ENCODE data around the gene RABGGTA. TPM values are rescaled to one million over a fixed set of nuclear protein-coding genes. Genes with fewer than 3 reads are reported as not detected.

RABGGTA gene
- total RNA-seq, 1 experiment from 2014 or later = 11.6 TPM

DNA sequence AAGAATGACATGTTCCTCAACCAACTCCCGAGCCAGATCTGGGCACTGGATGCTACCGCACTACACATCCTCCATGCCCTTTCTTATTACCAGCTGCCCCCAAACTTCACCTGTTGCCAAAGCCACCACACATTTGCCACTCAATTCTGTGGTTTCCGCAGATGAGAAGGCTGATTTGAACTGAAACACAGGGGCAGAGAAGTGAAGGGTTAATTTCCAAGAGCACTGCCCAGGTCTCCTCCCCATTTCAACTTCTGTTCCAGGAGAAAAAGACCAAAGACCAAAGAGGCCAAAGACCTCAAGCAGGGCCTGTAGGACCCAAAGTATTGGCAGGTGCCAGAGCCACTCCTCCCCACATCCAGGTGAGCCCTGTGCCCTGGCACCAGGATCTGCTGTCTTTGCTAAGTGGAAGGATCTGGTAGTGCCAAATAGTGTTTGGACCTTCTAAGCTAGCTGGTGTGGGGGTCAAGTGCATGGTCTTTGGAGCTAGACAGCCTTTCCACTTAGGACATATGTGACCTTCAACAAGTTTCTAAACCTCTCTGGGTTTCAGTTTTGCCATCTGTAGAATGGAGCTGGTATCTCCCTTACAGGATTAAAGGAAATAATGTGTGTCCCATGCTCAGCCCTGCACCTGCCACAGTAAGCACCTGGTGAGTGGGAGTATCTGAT lies 20.2 kb upstream of the RABGGTA start:
- Histone ChIP-seq H3K27me3 (no peaks in the 10 kb centered on the region), H3K9me3 (replicated peaks) (no peaks in the 10 kb centered on the region), H3K4me1 (no peaks in the 10 kb centered on the region), H3K27ac (no peak overlapping the region), H3K4me3 (no peak overlapping the region), H3K36me3 (no peaks in the 10 kb centered on the region)
- no peak for DNase-seq

- H3K36me3 ChIP-seq = no peaks in the 10 kb centered on the region
- no peaks in the 10 kb centered on the region for H3K9me3 ChIP-seq (replicated peaks)
- no peaks in the 10 kb centered on the region for H3K4me1 ChIP-seq
- no peak for DNase-seq
- H3K27me3 ChIP-seq = no peaks in the 10 kb centered on the region
- H3K27ac ChIP-seq = no peak overlapping the region
- H3K4me3 ChIP-seq = no peak overlapping the region
Measured at GRCh38 chr14:24290746-24291145, 19.3 kb upstream of the RABGGTA start.

DNA sequence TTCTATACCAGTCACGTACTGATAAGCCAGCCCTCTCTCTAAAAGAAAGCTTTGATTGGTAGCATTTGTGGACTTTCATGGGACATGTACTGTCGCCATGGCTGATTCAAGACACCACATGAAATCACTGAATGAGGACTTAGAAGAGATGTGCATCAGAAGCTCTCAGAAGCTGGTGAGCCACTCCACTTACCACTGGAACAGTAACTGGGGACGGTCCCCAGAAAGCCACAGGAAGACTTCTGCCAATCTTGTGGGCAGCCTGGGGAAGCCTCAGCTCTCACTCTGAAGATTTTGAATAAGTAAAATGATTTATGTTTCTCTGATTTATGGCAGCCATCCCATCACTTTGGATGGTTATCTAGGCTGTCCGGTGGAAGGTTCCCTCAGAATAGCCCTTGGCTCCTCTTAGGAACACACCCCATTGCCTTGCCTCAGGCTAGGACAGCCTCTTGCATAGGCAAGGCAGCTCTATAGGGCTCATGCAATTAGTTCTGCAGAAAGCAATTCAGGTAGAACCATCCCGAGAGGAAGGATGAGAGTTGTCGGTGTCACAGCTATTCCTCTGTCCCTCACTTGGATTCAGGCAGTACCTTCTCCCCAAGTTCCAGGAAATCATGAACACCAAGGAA lies 18.4 kb upstream of the RABGGTA start:
- H3K27me3 ChIP-seq = no peaks in the 10 kb centered on the region
- no peak overlapping the region for H3K4me3 ChIP-seq
- no peaks in the 10 kb centered on the region for H3K36me3 ChIP-seq
- no peaks in the 10 kb centered on the region for H3K9me3 ChIP-seq (replicated peaks)
- no peak for DNase-seq
- no peaks in the 10 kb centered on the region for H3K4me1 ChIP-seq
- no peak overlapping the region for H3K27ac ChIP-seq

DNA sequence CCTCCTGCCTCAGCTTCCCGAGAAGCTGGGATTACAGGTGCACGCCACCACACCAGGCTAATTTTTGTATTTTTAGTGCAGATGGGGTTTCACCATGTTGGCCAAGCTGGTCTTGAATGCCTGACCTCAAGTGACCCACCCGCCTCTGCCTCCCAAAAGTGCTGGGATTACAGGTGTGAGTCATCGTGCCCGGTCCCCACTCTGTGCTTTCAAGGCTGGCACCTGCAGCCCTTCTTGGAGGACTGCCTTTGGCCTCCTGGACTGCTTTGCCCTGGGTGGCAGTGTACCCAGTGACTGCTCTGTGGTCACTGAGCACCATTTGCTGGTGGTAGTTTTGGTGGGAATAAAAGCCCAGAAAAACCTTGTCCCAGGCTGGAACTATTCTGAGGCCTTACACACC lies 15.6 kb upstream of the RABGGTA start:
- no peaks in the 10 kb centered on the region for H3K9me3 ChIP-seq (replicated peaks)
- no peak overlapping the region for H3K4me3 ChIP-seq
- H3K27me3 ChIP-seq = no peaks in the 10 kb centered on the region
- no peaks in the 10 kb centered on the region for H3K36me3 ChIP-seq
- H3K4me1 ChIP-seq = no peaks in the 10 kb centered on the region
- H3K27ac ChIP-seq = no peak overlapping the region
- DNase-seq = no peak

DNA sequence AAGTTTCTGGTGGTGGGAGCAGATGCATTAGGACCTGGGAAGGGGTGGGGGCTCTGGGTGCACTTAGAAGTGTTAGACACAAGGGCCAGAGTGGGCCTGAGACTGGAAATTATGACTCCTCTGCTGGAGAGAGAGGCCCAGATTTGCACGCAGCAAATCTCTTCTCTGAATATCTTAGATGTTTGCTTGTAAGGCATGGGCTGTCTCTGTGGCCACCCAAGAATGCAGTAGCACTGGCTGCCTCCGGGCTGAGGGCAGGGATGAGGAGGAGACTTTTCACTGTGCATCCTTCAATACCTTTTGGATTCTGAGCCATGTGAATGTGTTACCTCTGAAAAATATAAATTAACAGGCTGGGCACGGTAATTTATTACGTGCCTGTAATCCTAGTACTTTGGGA lies 14.0 kb upstream of the RABGGTA start:
- Histone ChIP-seq H3K27ac (no peak overlapping the region), H3K9me3 (replicated peaks) (no peaks in the 10 kb centered on the region), H3K4me3 (no peak overlapping the region), H3K27me3 (no peaks in the 10 kb centered on the region), H3K36me3 (no peaks in the 10 kb centered on the region), H3K4me1 (no peaks in the 10 kb centered on the region)
- no peak for DNase-seq

GRCh38 chr14:24284501-24285035 lies 13.2 kb upstream of the RABGGTA start:
- H3K9me3 ChIP-seq (replicated peaks) = no peaks in the 10 kb centered on the region
- H3K36me3 ChIP-seq = no peaks in the 10 kb centered on the region
- no peaks in the 10 kb centered on the region for H3K4me1 ChIP-seq
- H3K4me3 ChIP-seq = no peak overlapping the region
- no peak for DNase-seq
- H3K27me3 ChIP-seq = no peaks in the 10 kb centered on the region
- H3K27ac ChIP-seq = no peak overlapping the region

DNA sequence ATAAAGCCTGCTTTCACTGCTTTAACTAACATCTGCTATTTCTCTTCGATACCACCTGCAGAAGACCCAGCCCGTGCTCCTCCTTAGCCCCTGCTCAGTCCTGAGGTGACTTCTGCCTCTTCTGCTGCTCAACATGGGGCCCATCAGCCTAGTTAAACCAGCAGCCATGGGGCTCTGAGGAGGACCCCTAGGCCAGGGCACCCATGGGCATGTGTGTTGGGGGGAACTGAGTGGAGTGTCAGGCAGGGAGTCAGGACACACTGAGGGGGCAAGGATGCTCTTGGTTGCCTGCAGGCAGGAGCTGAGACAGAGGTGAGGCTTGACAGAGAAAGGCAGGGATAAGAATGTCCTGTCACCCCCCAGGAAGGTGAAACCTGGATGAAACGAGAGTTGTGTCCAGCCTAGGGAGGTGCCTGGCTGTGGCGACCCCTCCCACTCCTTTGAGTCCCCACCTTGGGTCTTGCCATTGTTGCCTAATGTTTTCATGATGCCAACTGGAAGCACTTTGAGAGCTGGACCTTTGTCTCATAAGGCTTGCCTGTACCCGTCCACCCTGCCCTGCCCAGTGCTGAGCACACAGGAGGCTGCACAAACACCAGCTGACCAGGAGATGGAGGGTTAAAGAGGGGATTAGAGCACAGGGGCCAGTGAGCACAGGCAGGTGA lies 12.5 kb upstream of the RABGGTA start:
- no peaks in the 10 kb centered on the region for H3K9me3 ChIP-seq (replicated peaks)
- H3K4me1 ChIP-seq = no peaks in the 10 kb centered on the region
- DNase-seq = no peak
- no peak overlapping the region for H3K4me3 ChIP-seq
- no peaks in the 10 kb centered on the region for H3K27me3 ChIP-seq
- no peak overlapping the region for H3K27ac ChIP-seq
- no peaks in the 10 kb centered on the region for H3K36me3 ChIP-seq

GRCh38 chr14:24282736-24283135 lies 11.3 kb upstream of the RABGGTA start:
- Histone ChIP-seq H3K4me3 (no peak overlapping the region), H3K9me3 (replicated peaks) (no peaks in the 10 kb centered on the region), H3K4me1 (no peaks in the 10 kb centered on the region), H3K27me3 (no peaks in the 10 kb centered on the region), H3K36me3 (no peaks in the 10 kb centered on the region), H3K27ac (no peak overlapping the region)
- DNase-seq = no peak

DNA sequence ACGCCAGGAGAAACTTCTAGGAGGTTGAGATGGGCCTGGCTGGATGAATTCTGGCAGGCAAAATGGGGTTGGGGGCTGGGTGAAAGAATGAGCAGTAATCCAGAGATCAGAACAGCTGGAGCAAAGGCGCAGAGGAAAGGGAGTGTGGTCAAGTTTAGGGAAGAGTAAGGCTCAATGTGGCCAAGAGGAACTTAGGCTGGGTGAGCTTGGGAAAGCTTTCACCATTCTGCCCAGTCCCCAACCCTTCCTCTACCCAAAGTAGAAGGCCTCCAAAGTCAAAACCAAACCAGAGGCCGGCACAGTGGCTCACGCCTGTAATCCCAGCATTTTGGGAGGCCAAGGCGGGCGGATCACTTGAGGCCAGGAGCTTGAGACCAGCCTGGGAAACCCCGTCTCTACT lies 10.2 kb upstream of the RABGGTA start:
- no peaks in the 10 kb centered on the region for H3K36me3 ChIP-seq
- no peak overlapping the region for H3K27ac ChIP-seq
- H3K4me1 ChIP-seq = no peaks in the 10 kb centered on the region
- H3K9me3 ChIP-seq (replicated peaks) = no peaks in the 10 kb centered on the region
- H3K27me3 ChIP-seq = no peaks in the 10 kb centered on the region
- DNase-seq = no peak
- no peak overlapping the region for H3K4me3 ChIP-seq

- Histone ChIP-seq H3K4me3 (no peak overlapping the region), H3K27ac (no peak overlapping the region), H3K36me3 (no peaks in the 10 kb centered on the region), H3K9me3 (replicated peaks) (no peaks in the 10 kb centered on the region), H3K27me3 (no peaks in the 10 kb centered on the region), H3K4me1 (no peaks in the 10 kb centered on the region)
- DNase-seq = no peak
Measured at GRCh38 chr14:24280797-24281460, 9.5 kb upstream of the RABGGTA start.

- Histone ChIP-seq H3K4me1 (no peaks in the 10 kb centered on the region), H3K4me3 (no peak overlapping the region), H3K9me3 (replicated peaks) (no peaks in the 10 kb centered on the region), H3K36me3 (no peaks in the 10 kb centered on the region), H3K27me3 (no peaks in the 10 kb centered on the region), H3K27ac (no peak overlapping the region)
- no peak for DNase-seq
Measured at GRCh38 chr14:24279301-24280186, 8.1 kb upstream of the RABGGTA start.

DNA sequence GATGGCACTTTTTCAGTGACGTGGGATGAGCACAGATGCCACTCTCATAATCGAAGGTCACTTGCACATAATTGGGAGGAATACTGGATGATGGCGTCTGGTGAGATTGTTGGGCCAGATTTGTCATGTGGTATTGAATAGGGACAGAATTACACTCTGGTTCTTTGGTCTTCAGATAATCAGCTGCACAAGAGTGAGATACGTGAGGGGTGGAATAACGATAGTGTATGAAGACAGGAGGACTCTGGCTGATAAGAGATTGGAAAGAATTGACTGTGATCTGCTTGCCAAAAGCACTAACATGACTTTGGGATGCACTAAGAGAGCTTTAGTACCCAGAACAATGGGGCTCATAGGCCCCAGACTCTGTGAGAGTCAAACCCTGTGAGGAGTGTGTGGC lies 7.0 kb upstream of the RABGGTA start:
- no peak overlapping the region for H3K4me3 ChIP-seq
- no peaks in the 10 kb centered on the region for H3K27me3 ChIP-seq
- no peaks in the 10 kb centered on the region for H3K4me1 ChIP-seq
- H3K36me3 ChIP-seq = no peaks in the 10 kb centered on the region
- no peak overlapping the region for H3K27ac ChIP-seq
- H3K9me3 ChIP-seq (replicated peaks) = no peaks in the 10 kb centered on the region
- DNase-seq = no peak

DNA sequence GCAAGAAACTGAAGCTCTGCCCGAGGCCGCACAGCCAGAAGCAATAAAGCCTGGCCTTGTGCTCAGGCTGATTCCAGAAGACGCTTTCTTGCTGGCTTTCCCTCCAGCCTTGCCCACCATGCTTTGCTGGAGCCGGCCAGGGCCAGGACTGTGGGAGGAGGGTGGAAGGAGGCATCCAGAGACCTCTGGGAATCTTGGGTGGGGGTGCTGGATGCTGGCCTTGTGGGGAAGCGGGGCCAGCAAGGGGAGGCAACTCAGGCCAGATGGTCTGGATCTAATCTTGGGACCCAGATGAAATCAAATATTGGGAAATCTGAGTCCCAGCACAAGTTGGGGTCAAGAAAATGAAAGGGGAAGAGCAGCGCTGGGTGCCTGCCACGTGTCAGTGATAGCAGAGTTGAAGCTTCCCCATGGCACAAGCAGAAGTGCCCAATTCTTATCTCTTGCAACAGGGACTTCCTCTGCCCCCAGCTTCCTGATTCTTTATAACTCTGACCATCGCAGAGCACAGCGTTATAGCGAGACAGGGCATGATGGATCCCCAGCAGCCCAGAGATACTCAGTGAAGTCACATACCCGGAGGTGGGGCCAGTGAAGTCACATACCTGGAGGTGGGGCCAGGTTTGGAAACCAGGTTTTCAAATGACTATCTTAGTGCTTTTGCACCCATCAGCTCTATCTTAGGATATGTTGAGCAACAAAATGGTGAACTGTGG lies 6.4 kb upstream of the RABGGTA start:
- Histone ChIP-seq H3K9me3 (replicated peaks) (no peaks in the 10 kb centered on the region), H3K36me3 (no peaks in the 10 kb centered on the region), H3K4me1 (no peaks in the 10 kb centered on the region), H3K4me3 (no peak overlapping the region), H3K27me3 (no peaks in the 10 kb centered on the region), H3K27ac (no peak overlapping the region)
- DNase-seq = no peak

GRCh38 chr14:24277071-24277470 lies 5.7 kb upstream of the RABGGTA start:
- Histone ChIP-seq H3K9me3 (replicated peaks) (no peaks in the 10 kb centered on the region), H3K27ac (no peak overlapping the region), H3K4me3 (no peak overlapping the region), H3K36me3 (no peaks in the 10 kb centered on the region), H3K27me3 (no peaks in the 10 kb centered on the region), H3K4me1 (no peaks in the 10 kb centered on the region)
- no peak for DNase-seq

Data from SJCRH30 (cell line).